Stimulated activated naive CD8-positive, alpha-beta T cell treated with anti-CD3 and anti-CD28 coated beads, Interleukin-15, Interleukin-2, amounts not matched to agents 100 ng/mL and 50 ng/mL, for 24 hours (primary cell): ENCODE data around the gene EPOP.
A peak's percentile ranks its signal among the peaks of the same experiment; 100 is the strongest.

Source experiments
- H3K27ac Mint-ChIP-seq: one replicate; pipeline ENCODE4 v1.8.0; 2021; ENCODE audit warnings: mild to moderate bottlenecking, mixed read lengths
- H3K27me3 Mint-ChIP-seq: one replicate; pipeline ENCODE4 v1.8.0; 2021; ENCODE audit warnings: mixed read lengths
- H3K36me3 Mint-ChIP-seq: one replicate; pipeline ENCODE4 v1.8.0; 2021; ENCODE audit warnings: low read depth, mixed read lengths
- H3K4me1 Mint-ChIP-seq: one replicate; pipeline ENCODE4 v1.8.0; 2021; ENCODE audit warnings: low read depth, mixed read lengths
- H3K4me3 Mint-ChIP-seq: one replicate; pipeline ENCODE4 v1.8.0; 2021; ENCODE audit warnings: mild to moderate bottlenecking, mixed read lengths
- H3K9me3 Mint-ChIP-seq: one replicate; pipeline ENCODE4 v1.8.0; 2021; ENCODE audit warnings: mixed read lengths

The EPOP gene

DNA sequence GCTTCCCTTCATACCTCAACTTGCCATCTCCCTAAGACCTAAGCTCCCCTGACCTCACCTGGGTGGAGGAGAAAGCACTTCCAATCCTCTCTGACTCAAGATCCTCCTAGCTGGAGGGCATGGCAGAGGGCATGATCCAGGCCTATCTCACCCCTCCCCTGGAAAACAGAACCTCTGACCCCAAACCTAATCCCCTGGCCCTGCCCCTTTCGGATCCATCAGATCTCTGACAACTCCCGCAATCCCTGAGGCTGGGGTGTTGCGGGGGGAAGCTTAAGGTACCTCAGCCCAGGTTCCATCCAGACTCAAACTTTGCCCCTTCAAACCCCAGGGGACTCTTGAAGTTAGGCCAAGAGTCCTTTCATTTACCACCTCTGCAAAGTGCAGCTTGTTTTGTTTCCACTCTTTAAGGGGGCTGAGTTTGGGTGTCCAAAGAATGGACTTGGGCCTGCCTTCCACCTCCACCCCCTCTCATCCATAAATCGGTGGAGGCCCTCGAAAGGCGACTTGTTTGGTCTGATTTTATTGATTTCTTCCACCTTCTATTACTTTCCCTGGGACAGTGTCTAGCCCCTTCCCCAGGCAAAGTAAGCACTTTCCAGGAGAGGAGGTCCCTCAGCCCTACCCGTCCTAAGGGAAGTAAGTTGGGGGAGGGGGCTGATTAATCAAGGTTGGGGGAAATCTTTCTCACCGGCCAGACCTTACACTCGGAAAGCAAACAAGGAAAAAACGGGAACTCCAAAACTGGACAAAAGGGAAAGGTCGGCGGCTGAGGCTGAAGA is 2.6 kb downstream of the EPOP start:
- Mint-ChIP-seq H3K36me3 (peaks cover 6% of the 10 kb centered on the region), H3K9me3 (no peaks in the 10 kb centered on the region), H3K4me1 (peaks cover 47% of the 10 kb centered on the region), H3K27ac (peak overlapping the region; percentile 55), H3K4me3 (peak overlapping the region; percentile 81), H3K27me3 (peaks cover 45% of the 10 kb centered on the region)

DNA sequence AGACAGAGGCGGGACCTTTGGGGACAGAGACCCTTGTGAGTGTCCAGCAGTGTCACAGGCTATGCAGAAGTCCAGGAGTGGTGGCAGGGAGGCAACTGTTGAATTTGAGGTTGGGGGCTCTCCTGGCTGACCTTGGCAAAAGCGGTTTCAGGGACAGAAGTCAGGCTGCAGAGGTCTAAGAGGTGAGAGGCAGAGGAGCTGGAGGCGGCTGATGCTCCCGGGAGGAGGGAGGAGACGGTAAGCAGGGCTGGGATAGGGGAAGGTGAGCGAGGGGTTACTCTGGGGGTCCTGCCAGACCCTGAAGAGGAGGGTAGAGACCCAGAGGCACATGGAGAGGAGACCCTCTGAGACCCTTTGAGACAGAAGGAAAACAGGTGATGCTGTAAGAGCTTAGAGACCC is 5.2 kb downstream of the EPOP start:
- no peak overlapping the region for H3K27ac Mint-ChIP-seq
- H3K9me3 Mint-ChIP-seq, result no peaks in the 10 kb centered on the region
- H3K4me3 Mint-ChIP-seq, result no peak overlapping the region
- H3K4me1 Mint-ChIP-seq, result peaks cover 25% of the 10 kb centered on the region
- H3K36me3 Mint-ChIP-seq, result peaks cover 6% of the 10 kb centered on the region
- peaks cover 45% of the 10 kb centered on the region for H3K27me3 Mint-ChIP-seq

DNA sequence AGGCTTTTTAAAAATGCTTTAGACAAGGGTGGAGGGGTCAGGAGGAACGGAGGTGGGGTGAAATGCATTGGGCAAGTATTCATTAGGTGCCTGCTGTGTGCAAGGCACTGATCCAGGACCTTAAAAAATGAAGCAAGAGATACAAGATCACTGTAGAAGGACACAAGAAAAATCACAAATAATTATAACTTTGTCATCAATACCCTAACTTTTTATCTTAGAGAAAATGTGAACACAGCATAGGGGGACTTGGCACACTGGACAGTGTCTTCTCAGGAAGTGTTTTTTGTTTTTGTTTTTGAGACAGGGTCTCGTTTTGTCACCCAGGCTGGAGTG is 7.0 kb downstream of the EPOP start:
- no peaks in the 10 kb centered on the region for H3K9me3 Mint-ChIP-seq
- H3K4me1 Mint-ChIP-seq, result peaks cover 21% of the 10 kb centered on the region
- H3K4me3 Mint-ChIP-seq, result no peak overlapping the region

DNA sequence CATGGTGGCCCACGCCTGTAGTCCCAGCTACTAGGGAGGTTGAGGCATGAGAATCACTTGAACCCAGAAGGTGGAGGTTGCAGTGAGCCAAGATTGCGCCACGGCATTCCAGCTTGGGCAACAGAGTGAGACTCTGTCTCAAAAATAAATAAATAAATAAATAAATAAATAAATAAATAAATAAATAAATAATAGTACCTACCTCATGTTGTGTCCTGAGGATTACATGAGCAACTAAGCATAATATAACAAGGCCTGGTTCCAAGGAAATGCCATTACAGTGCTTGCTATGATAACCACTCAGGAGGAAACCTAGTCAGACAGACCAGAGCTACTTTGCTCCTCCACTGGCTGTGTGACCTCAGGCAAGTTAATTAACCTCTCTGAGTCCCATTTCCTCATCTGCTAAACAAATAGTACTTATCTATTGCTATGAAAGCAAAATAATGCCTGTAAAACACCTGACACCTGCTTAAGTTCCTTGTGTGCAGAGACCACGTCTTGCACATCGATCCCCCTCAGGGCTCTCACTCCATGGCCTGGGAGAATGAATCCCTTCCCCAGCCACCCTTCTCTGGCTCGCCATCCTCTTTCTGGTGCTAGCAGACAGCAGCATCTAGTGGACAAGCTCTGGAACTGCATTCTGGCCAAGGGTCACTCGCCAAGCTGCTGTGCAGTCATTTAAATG is 7.5 kb downstream of the EPOP start:
- no peak overlapping the region for H3K4me3 Mint-ChIP-seq
- peaks cover 16% of the 10 kb centered on the region for H3K4me1 Mint-ChIP-seq
- peaks cover 53% of the 10 kb centered on the region for H3K27me3 Mint-ChIP-seq
- H3K36me3 Mint-ChIP-seq, result peaks cover 6% of the 10 kb centered on the region
- H3K27ac Mint-ChIP-seq, result no peak overlapping the region
- H3K9me3 Mint-ChIP-seq, result no peaks in the 10 kb centered on the region

More for the DNA sequence above, 7.0 kb downstream of the EPOP start:
- H3K27ac Mint-ChIP-seq, result no peak overlapping the region
- peaks cover 52% of the 10 kb centered on the region for H3K27me3 Mint-ChIP-seq
- peaks cover 6% of the 10 kb centered on the region for H3K36me3 Mint-ChIP-seq

DNA sequence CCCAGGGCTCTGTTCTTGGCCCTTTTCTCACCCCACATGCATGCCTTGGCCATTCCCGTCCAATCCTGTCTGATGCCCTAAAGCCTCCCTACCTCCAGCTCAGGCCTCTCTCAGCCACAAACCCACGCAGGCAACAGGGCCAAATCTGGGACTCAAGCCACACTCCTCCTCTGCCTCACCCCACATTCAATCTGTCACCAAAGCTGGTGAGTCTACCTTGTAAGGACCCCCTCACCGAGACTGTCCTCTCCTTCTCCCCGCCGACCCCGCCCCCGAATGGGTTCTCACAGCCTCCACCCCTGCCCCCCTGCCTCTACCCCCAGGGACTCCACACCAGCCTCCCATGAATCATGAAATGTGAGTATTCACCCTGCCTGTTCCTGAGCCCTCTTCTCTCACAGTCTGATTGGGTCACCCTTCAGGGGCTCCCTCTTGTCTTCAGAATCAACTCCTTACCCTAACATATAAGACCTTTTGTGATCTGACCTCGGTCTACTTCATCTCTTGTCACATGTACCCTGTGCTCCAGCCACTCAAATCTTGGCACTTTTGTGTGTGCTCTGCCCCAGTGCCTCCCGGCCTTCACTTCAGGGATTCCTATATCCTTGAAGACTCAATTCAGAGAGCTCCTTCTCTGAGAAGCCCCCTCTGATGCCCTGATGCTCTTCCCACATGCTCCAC is 10.7 kb downstream of the EPOP start:
- Mint-ChIP-seq H3K27ac (no peak overlapping the region), H3K4me1 (no peaks in the 10 kb centered on the region), H3K27me3 (peaks cover 37% of the 10 kb centered on the region), H3K9me3 (no peaks in the 10 kb centered on the region), H3K36me3 (no peaks in the 10 kb centered on the region), H3K4me3 (no peak overlapping the region)

DNA sequence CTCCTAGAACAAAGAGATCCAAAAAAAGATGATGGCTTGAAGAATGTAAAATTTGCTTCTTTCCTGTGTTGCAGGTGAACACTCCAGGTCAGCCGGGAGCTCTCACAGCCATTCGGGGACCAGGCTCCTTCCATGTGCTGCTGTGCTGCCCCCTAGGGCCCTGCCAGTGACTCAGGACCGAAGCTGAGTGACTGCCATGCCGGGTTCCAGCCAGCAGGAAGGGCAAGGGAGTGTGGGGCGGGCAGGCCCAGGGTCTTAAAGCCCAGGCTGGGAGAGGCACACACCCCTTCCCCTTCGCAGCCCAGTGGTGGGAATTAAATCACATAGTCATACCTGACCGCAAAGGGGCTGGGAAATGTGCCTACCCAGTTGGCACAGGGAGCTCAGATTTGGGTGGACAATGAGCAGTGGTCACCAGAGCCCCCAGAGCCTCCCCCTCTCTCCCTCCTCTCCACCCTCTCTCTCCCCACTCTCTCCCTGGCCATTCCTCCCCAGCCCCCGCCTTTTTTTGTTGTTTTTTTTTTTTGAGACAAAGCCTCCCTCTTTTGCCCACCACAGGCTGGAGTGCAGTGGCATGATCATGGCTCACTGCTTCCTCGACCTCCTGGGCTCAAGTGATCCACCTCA is 11.5 kb downstream of the EPOP start:
- H3K9me3 Mint-ChIP-seq, result no peaks in the 10 kb centered on the region

DNA sequence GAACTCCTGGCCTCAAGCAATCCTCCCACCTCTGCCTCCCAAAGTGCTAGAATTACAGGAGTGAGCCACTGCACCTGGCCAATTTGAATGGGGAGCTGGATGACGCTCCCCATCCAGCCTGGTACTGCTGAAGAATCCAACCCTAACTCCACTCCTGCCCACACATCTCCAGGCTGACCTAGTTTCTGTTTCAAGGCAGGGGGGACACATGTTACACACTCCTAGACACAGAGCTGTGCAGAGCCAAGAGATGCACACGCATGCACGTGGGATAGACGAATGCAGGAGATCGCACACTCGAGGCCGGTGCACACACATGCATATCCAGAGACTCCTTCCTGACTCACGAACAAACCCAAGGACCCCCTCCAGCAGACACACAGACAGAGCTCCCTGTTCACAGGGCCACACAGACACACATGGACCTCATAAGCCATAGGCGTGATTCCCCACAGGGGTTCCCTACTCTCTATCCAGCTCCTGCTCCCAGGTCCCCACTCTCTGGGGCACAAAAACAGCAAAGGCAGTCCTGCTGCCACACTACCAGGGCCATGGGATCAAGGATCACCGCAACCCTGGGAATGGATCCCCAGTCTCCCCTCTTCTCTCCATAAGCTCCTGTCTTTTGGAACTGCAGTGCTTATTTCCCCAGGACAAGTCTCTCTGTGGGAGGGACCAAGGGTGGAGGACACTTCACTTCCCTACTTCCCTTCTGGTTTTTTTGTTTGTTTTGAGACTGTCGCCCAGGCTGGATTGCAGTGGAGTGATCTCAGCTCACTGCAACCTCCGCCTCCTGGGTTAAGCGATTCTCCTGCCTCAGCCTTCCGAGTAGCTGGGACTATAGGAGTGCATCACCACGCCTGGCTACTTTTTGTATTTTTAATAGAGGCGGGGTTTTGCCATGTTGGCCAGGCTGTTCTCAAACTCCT is 14.4 kb downstream of the EPOP start:
- Mint-ChIP-seq H3K9me3 (no peaks in the 10 kb centered on the region), H3K27me3 (peaks cover 24% of the 10 kb centered on the region), H3K4me1 (peaks cover 14% of the 10 kb centered on the region), H3K36me3 (no peaks in the 10 kb centered on the region), H3K4me3 (no peak overlapping the region), H3K27ac (no peak overlapping the region)

More for the DNA sequence above, 11.5 kb downstream of the EPOP start:
- Mint-ChIP-seq H3K27ac (no peak overlapping the region), H3K36me3 (no peaks in the 10 kb centered on the region), H3K4me1 (peaks cover 8% of the 10 kb centered on the region), H3K27me3 (peaks cover 32% of the 10 kb centered on the region), H3K4me3 (no peak overlapping the region)

DNA sequence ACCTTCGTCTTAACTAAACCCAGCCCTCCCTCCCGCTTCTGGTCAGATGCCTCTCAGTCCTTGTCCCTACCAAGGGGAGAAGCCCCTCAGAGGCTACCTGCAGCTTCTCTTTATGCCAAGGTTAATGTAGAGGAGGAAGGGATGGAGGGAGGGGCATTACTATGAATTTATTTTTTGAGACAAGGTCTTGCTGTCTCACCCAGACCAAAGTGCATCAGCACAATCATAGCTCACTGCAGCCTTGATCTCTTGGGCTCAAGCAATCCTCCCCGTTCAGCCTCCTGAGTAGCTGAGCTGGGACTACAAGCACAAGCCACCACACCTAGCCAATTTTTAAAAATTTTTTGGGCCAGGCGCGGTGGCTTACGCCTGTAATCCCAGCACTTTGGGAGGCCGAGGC is 15.3 kb downstream of the EPOP start:
- Mint-ChIP-seq H3K4me3 (no peak overlapping the region), H3K27ac (no peak overlapping the region), H3K27me3 (peaks cover 24% of the 10 kb centered on the region), H3K4me1 (peaks cover 21% of the 10 kb centered on the region), H3K9me3 (no peaks in the 10 kb centered on the region), H3K36me3 (no peaks in the 10 kb centered on the region)

DNA sequence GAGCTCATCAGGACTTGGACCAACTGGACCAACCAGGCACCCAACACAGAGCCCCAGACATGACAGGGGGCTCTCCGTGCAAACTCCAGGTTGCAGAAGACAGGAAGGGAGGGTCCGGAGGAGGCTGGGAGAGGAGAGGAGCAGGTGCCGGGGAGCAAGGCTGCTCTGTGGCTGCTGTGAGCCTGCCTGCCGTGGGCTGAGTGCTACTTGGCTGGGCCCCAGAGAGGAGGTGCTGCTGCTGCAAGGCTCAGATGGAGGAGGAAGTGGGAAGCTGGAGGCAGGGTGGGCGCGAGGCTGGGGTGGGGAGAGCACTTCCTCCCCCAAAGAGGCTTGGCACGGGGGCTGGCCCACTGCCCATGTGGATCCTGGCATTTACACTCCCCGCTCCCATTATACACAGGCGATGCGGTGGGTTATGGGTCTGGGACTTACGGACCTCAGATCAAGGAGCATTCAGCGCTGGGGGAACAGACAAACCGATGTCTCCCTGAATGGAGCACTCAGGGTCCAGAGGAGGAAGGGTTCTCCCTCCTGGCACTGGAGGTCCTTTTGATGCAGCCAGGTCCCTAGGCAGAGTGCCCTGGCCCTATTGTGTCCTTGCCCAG is 15.9 kb downstream of the EPOP start:
- H3K9me3 Mint-ChIP-seq, result no peaks in the 10 kb centered on the region
- H3K4me3 Mint-ChIP-seq, result no peak overlapping the region
- no peaks in the 10 kb centered on the region for H3K36me3 Mint-ChIP-seq
- peaks cover 27% of the 10 kb centered on the region for H3K4me1 Mint-ChIP-seq
- H3K27me3 Mint-ChIP-seq, result peaks cover 18% of the 10 kb centered on the region
- no peak overlapping the region for H3K27ac Mint-ChIP-seq

DNA sequence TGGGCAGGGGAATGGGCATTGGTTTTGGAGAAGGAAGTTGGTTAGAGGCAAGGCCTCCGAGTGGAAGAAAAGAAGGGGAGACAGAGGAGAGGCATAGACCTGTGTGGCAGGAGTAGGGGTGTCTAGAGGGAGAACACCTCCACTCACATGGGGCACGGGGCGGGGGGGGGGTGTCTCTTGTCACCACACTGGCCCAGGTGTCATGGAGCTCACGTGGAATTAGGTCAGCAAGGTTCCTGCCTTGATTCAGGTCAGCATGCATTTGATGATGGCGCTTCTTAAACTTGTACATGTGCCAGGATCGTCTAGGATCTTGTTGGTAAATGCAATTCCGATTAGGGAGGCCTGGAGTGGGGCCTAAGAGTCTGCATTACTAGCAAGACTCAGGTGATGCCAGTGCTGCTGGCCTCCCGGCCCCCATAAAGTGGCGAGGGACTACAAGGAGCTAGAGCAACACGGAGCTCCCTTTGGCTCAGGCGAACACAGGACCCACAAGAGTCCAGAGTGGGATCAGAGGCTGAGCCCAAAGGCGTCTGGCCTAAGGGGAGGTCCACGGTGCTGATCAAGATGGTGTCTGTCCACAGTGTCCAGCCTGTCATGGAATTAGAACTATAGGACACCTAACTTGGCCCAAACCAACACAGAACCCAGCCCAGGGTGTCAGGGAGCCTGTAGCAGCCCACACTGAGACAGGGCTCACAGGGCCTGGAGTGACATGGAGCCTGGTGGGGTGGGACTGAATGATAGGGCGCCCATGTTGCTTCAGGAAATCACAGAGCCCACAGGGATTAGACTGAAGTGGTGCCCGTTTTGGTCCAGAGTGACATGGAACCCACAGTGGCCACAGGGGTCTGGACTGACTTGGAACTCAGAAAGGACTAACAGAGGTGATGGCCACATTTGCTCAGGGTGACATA is 16.7 kb downstream of the EPOP start:
- no peak overlapping the region for H3K27ac Mint-ChIP-seq

DNA sequence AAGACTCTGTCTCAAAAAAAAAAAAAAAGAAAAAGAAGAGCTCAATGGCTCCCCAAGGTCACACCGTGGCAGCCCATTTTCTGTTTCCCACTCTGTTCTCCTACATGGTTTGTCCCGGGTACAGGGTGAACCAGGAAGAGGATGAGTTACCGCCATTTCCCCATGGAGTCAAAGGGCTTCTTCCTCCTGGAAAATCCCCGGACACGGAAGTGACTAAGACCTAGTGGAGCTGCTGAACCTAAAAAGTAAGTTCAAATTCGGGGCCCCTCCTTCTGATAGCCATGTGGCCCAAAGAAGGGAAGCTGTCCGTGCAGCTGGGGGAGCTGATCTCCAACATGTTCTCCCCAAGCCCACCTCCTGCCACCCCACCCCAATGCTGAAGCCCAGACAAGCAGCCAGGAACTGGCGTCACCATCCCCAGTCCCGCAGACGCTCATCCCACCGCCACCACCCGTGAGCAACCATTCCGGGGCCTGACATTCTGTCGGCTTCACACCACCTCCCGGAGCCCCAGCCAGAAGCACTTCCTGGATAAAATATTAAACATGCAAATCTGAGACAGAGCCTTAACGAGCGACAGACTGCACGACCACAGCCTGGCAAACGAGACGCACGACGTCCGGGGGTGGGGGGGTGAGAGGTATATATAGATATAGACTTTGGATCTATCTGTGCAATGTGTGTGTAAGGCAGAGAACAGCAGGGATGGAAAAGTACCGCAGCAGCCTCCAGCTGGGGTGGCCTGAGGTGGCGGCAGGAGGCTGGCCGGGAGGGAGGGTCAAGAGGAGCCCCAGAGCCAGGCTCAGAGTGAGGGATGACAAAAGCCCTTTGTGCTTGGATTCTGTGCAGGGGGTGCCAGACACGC is 17.6 kb downstream of the EPOP start:
- peak overlapping the region; percentile 42 for H3K4me3 Mint-ChIP-seq
- peak overlapping the region; percentile 70 for H3K27ac Mint-ChIP-seq
- H3K9me3 Mint-ChIP-seq, result no peaks in the 10 kb centered on the region
- H3K4me1 Mint-ChIP-seq, result peaks cover 32% of the 10 kb centered on the region
- no peaks in the 10 kb centered on the region for H3K36me3 Mint-ChIP-seq
- H3K27me3 Mint-ChIP-seq, result peaks cover 16% of the 10 kb centered on the region

More for the DNA sequence above, 16.7 kb downstream of the EPOP start:
- H3K36me3 Mint-ChIP-seq, result no peaks in the 10 kb centered on the region
- no peak overlapping the region for H3K4me3 Mint-ChIP-seq
- peaks cover 32% of the 10 kb centered on the region for H3K4me1 Mint-ChIP-seq
- H3K9me3 Mint-ChIP-seq, result no peaks in the 10 kb centered on the region
- H3K27me3 Mint-ChIP-seq, result peaks cover 17% of the 10 kb centered on the region
